K562 (cell line): ENCODE measurements around the gene TYROBP. TPM values are rescaled to one million over a fixed set of nuclear protein-coding genes. Genes with fewer than 3 reads are reported as not detected.
A peak's percentile ranks its signal among the peaks of the same experiment; 100 is the strongest.

Experiments
- CEBPG ChIP-seq, 3 experiments: fragments of 200-800 bp in 1 of 3; sonication (Bioruptor generic) in 1 of 3; sonication (generic) in 1 of 3; formaldehyde crosslinking in 1 of 3; IDR thresholded peaks in 2 of 3; conservative IDR thresholded peaks in 1 of 3; 2 replicates each; pipeline versions ENCODE4 v1.6.1 to v1.8.0; 2016 to 2022; ENCODE audit warnings: missing compliant biosample characterization in 2 of 3, missing genetic modification characterization in 2 of 3, mild to moderate bottlenecking in 1 of 3, missing genetic modification reagents in 1 of 3
- ETV1 ChIP-seq: fragments of 450-650 bp; conservative IDR thresholded peaks from 2 replicates; pipeline ENCODE4 v1.6.1; 2016; ENCODE audit warnings: missing genetic modification characterization, control low read depth, low read depth, missing compliant biosample characterization
- FOXA3 ChIP-seq, 2 experiments: fragments of 450-650 bp in 1 of 2; sonication (generic) in 1 of 2; formaldehyde crosslinking; IDR thresholded peaks in 1 of 2; conservative IDR thresholded peaks in 1 of 2; 2 replicates each; pipeline versions ENCODE4 v1.4.0 to v1.8.0; 2020 to 2022; ENCODE audit warnings: mild to moderate bottlenecking in 2 of 2, missing genetic modification reagents in 1 of 2
- HMGN3 ChIP-seq: IDR thresholded peaks from 2 replicates; pipeline ENCODE4 v1.6.1; 2011; ENCODE audit warnings: borderline replicate concordance, low read depth, mild to moderate bottlenecking, mixed read lengths, low read length; ENCODE audit not compliant: insufficient read length; ENCODE audit errors: extremely low read depth
- MNT ChIP-seq, 2 experiments: fragments of 450-650 bp; conservative IDR thresholded peaks; 2 replicates each; pipeline ENCODE4 v1.6.1; 2017; ENCODE audit warnings: mild to moderate bottlenecking in 2 of 2, moderate library complexity in 2 of 2
- MXD1 ChIP-seq: fragments of 250-450 bp; sonication (Bioruptor Pico); IDR thresholded peaks from 2 replicates; pipeline ENCODE4 v1.8.0; 2021; ENCODE audit warnings: borderline replicate concordance, mild to moderate bottlenecking, moderate library complexity; ENCODE audit not compliant: poor library complexity, severe bottlenecking
- PHF21A ChIP-seq: fragments of 450-650 bp; IDR thresholded peaks from 2 replicates; pipeline ENCODE4 v1.6.1; 2017; ENCODE audit warnings: low read depth, borderline replicate concordance
- PRDM10 ChIP-seq: fragments of 450-650 bp; IDR thresholded peaks from 2 replicates; pipeline ENCODE4 v1.6.1; 2018; ENCODE audit not compliant: partially characterized antibody
- RUNX1 ChIP-seq: sonication (generic); IDR thresholded peaks from 2 replicates; pipeline ENCODE4 v1.6.1; 2016; ENCODE audit warnings: antibody characterized with exemption, low read depth
- SMAD3 ChIP-seq: fragments of 450-650 bp; formaldehyde crosslinking; conservative IDR thresholded peaks from 2 replicates; pipeline ENCODE4 v1.4.0; 2020; ENCODE audit warnings: mild to moderate bottlenecking
- SPI1 ChIP-seq: IDR thresholded peaks from 2 replicates; pipeline ENCODE4 v1.6.1; 2011; ENCODE audit warnings: low read depth, low read length, control low read depth, borderline replicate concordance
- SUPT5H ChIP-seq: fragments of 450-650 bp; IDR thresholded peaks from 2 replicates; pipeline ENCODE4 v1.6.1; 2016
- XRCC5 ChIP-seq: fragments of 200-400 bp; formaldehyde crosslinking; IDR thresholded peaks from 2 replicates; pipeline ENCODE4 v1.6.1; 2017; ENCODE audit warnings: low read depth, mild to moderate bottlenecking, low read length
- ZNF609 ChIP-seq: sonication (generic); formaldehyde crosslinking; IDR thresholded peaks from 2 replicates; pipeline ENCODE4 v1.8.1; 2023; ENCODE audit warnings: missing genetic modification reagents, mild to moderate bottlenecking, borderline replicate concordance
- ZZZ3 ChIP-seq: fragments of 450-650 bp; IDR thresholded peaks from 2 replicates; pipeline ENCODE4 v1.6.1; 2016; ENCODE audit warnings: antibody characterized with exemption, mild to moderate bottlenecking, moderate library complexity
- polyA plus RNA-seq, 8 experiments: library from polyadenylated mRNA; depleted of rRNA in 4 of 8; stranded (reverse) in 5 of 8; unstranded in 3 of 8; fragments of >200 nt; fragmentation: Nextera tagmentation in 2 of 8; fragmentation: Illumina TruSeq in 1 of 8; extraction: Ambion mirVana in 2 of 8; extraction: Trizol in 1 of 8; gene quantifications; 2 replicates each; pipeline versions ENCODE4 v1.2.1 to v1.2.3, GENCODE V29; 2011 to 2014; ENCODE audit warnings: inconsistent platforms in 1 of 8, missing spikeins in 1 of 8
- total RNA-seq, 7 experiments: library from RNA; depleted of rRNA in 6 of 7; stranded (reverse); fragments of >200 nt in 6 of 7; fragmentation: Illumina TruSeq in 2 of 7; extraction: Trizol in 2 of 7; gene quantifications; 2 replicates each; pipeline versions ENCODE4 v1.2.1 to v1.2.3, GENCODE V29; 2011 to 2021; ENCODE audit warnings: low replicate concordance in 1 of 7

TYROBP gene
- total and polyA plus RNA-seq, 9 of the 15 experiments (the other 6 are each of a cell fraction or from before 2014, with no cell fraction given): 0.72 to 8.2 (median 2.4) TPM

- TF ChIP-seq PRDM10 (peak; percentile 14), CEBPG (CRISPR knock-in tag; IDR thresholded peaks at IDR 0.05) (0 out of 2 replicates have a peak, but pooled peaks have one; percentile 33), CEBPG (tag; conservative IDR thresholded peaks at IDR 0.05 in 1 of 2, IDR thresholded peaks at IDR 0.05 in 1 of 2) (no peak), XRCC5 (no peak), MXD1 (no peak), FOXA3 (CRISPR knock-in tag; conservative IDR thresholded peaks at IDR 0.05 in 1 of 2, IDR thresholded peaks at IDR 0.05 in 1 of 2) (peak in 1 of 2 experiments; percentile 25; a peak in 1 of 4 replicates), PHF21A (no peak), ZZZ3 (no peak), SUPT5H (peak; percentile 49), RUNX1 (0 out of 2 replicates have a peak, but pooled peaks have one; percentile 9), ETV1 (tag) (peak; percentile 85), MNT (conservative IDR thresholded peaks at IDR 0.05) (peak; percentile 74 to 87), SPI1 (peak; percentile 92), SMAD3 (CRISPR knock-in tag) (no peak), HMGN3 (peak; percentile 69), ZNF609 (CRISPR knock-in tag) (no peak)
Measured at GRCh38 chr19:35903550-35904179, 4.4 kb downstream of the TYROBP start (continued).
